Astrocyte (in vitro differentiated cells and primary cell): ENCODE measurements around the gene ZMYND8. TPM values are rescaled to one million over a fixed set of nuclear protein-coding genes. Genes with fewer than 3 reads are reported as not detected.

ENCODE experiments used
- DNase-seq: peaks from one replicate; pipeline ENCODE4 v3.0.0-alpha.2; 2010; ENCODE audit warnings: low read depth
- FAIRE-seq: peaks from 2 replicates; lab custom pipeline; 2011; peaks lifted over from hg19 to GRCh38; lab: Jason Lieb, UNC
- H2AFZ ChIP-seq: 2 replicates; pipeline ENCODE4 v1.6.0; 2012; ENCODE audit warnings: low read depth, low read length, inconsistent platforms
- H3K27ac ChIP-seq: 2 replicates; pipeline ENCODE4 v1.5.1; 2011; ENCODE audit warnings: low read depth, low read length, inconsistent platforms
- H3K27me3 ChIP-seq: 2 replicates; pipeline ENCODE4 v1.6.0; 2011; ENCODE audit warnings: low read length, inconsistent platforms; ENCODE audit not compliant: insufficient read depth
- H3K36me3 ChIP-seq: 2 replicates; pipeline ENCODE4 v1.5.1; 2011; ENCODE audit warnings: low read length, inconsistent platforms; ENCODE audit not compliant: insufficient read depth
- H3K4me1 ChIP-seq: 2 replicates; pipeline ENCODE4 v1.5.1; 2011; ENCODE audit warnings: low read length, inconsistent platforms; ENCODE audit not compliant: insufficient read depth
- H3K4me2 ChIP-seq: 2 replicates; pipeline ENCODE4 v1.6.0; 2012; ENCODE audit warnings: low read length, inconsistent platforms
- H3K4me3 ChIP-seq: 2 replicates; pipeline ENCODE4 v1.5.1; 2011; ENCODE audit warnings: low read depth, mild to moderate bottlenecking, low read length, inconsistent platforms; ENCODE audit not compliant: insufficient read depth
- H3K79me2 ChIP-seq: 2 replicates; pipeline ENCODE4 v1.6.0; 2012; ENCODE audit warnings: mild to moderate bottlenecking, low read length, inconsistent platforms; ENCODE audit not compliant: insufficient read depth
- H3K9ac ChIP-seq: 2 replicates; pipeline ENCODE4 v1.6.0; 2012; ENCODE audit warnings: mild to moderate bottlenecking, low read length, inconsistent platforms
- H3K9me3 ChIP-seq: 2 replicates; pipeline ENCODE4 v1.5.1; 2012; ENCODE audit warnings: low read depth, mild to moderate bottlenecking, low read length, inconsistent platforms; ENCODE audit not compliant: insufficient read depth
- H4K20me1 ChIP-seq: 2 replicates; pipeline ENCODE4 v1.6.0; 2012; ENCODE audit warnings: low read length, inconsistent platforms; ENCODE audit not compliant: insufficient read depth
- H3K27ac Mint-ChIP-seq: one replicate; pipeline ENCODE4 v1.8.0; 2021; ENCODE audit warnings: mild to moderate bottlenecking, mixed read lengths; ENCODE audit not compliant: unreplicated experiment
- H3K27me3 Mint-ChIP-seq: one replicate; pipeline ENCODE4 v1.8.0; 2021; ENCODE audit warnings: low read depth, mixed read lengths; ENCODE audit not compliant: unreplicated experiment
- H3K36me3 Mint-ChIP-seq: one replicate; pipeline ENCODE4 v1.8.0; 2021; ENCODE audit warnings: low read depth, mixed read lengths; ENCODE audit not compliant: unreplicated experiment
- H3K4me1 Mint-ChIP-seq: one replicate; pipeline ENCODE4 v1.8.0; 2021; ENCODE audit warnings: low read depth, mixed read lengths; ENCODE audit not compliant: unreplicated experiment
- H3K4me3 Mint-ChIP-seq: one replicate; pipeline ENCODE4 v1.8.0; 2021; ENCODE audit warnings: mild to moderate bottlenecking, moderate library complexity, mixed read lengths; ENCODE audit not compliant: unreplicated experiment
- H3K9me3 Mint-ChIP-seq: one replicate; pipeline ENCODE4 v1.8.0; 2021; ENCODE audit warnings: mild to moderate bottlenecking, mixed read lengths; ENCODE audit not compliant: unreplicated experiment
- CTCF ChIP-seq: IDR thresholded peaks from 2 replicates; pipeline ENCODE4 v1.5.1; 2011; ENCODE audit warnings: low read depth, mild to moderate bottlenecking, inconsistent platforms, low read length, moderate library complexity; ENCODE audit not compliant: insufficient read depth
- EZH2 ChIP-seq: IDR thresholded peaks from 2 replicates; pipeline ENCODE4 v1.6.1; 2012; ENCODE audit warnings: mild to moderate bottlenecking, low read length, inconsistent platforms; ENCODE audit not compliant: insufficient read depth
- total RNA-seq: library from RNA; stranded (reverse); gene quantifications from 2 replicates; pipeline ENCODE4 v1.2.1, GENCODE V29; 2021

Gene ZMYND8
- total RNA-seq, 1 donor from 2014 or later, result 45.8 TPM

GRCh38 chr20:47292581-47292980, 63.9 kb downstream of the ZMYND8 start:
- Mint-ChIP-seq H3K4me3 (no peak overlapping the region), H3K4me1 (peaks cover 1% of the 10 kb centered on the region)

GRCh38 chr20:47290666-47291430, 65.7 kb downstream of the ZMYND8 start:
- peaks cover 21% of the 10 kb centered on the region for H3K36me3 Mint-ChIP-seq
- peaks cover 50% of the 10 kb centered on the region for H3K36me3 ChIP-seq
- peaks cover 1% of the 10 kb centered on the region for H3K4me1 Mint-ChIP-seq
- H3K27me3 ChIP-seq, result no peaks in the 10 kb centered on the region
- DNase-seq (no peak), FAIRE-seq (no peak)
- TF ChIP-seq EZH2 (no peak), CTCF (no peak)
- no peak overlapping the region for H2AFZ ChIP-seq
- H3K9me3 ChIP-seq, result no peaks in the 10 kb centered on the region
- H3K4me3 ChIP-seq, result no peak overlapping the region
- no peak overlapping the region for H3K27ac ChIP-seq
- no peak overlapping the region for H3K27ac Mint-ChIP-seq
- H4K20me1 ChIP-seq, result no peaks in the 10 kb centered on the region
- H3K9me3 Mint-ChIP-seq, result no peaks in the 10 kb centered on the region
- no peak overlapping the region for H3K9ac ChIP-seq
- H3K4me3 Mint-ChIP-seq, result no peak overlapping the region
- peaks cover 3% of the 10 kb centered on the region for H3K79me2 ChIP-seq
- H3K4me1 ChIP-seq, result peaks cover 4% of the 10 kb centered on the region
- no peaks in the 10 kb centered on the region for H3K27me3 Mint-ChIP-seq
- H3K4me2 ChIP-seq, result no peak overlapping the region

More at GRCh38 chr20:47292581-47292980, 63.9 kb downstream of the ZMYND8 start:
- TF ChIP-seq CTCF (no peak), EZH2 (no peak)
- no peak overlapping the region for H3K4me3 ChIP-seq
- H4K20me1 ChIP-seq, result no peaks in the 10 kb centered on the region
- H3K36me3 ChIP-seq, result peaks cover 51% of the 10 kb centered on the region
- peaks cover 3% of the 10 kb centered on the region for H3K79me2 ChIP-seq
- no peak for DNase-seq
- H3K4me1 ChIP-seq, result peaks cover 9% of the 10 kb centered on the region
- Mint-ChIP-seq H3K9me3 (no peaks in the 10 kb centered on the region), H3K27me3 (no peaks in the 10 kb centered on the region), H3K36me3 (peaks cover 24% of the 10 kb centered on the region), H3K27ac (no peak overlapping the region)
- no peaks in the 10 kb centered on the region for H3K27me3 ChIP-seq
- no peak for FAIRE-seq
- H3K9me3 ChIP-seq, result no peaks in the 10 kb centered on the region
- no peak overlapping the region for H3K4me2 ChIP-seq
- H3K9ac ChIP-seq, result no peak overlapping the region
- no peak overlapping the region for H2AFZ ChIP-seq
- H3K27ac ChIP-seq, result no peak overlapping the region

GRCh38 chr20:47290008-47290407, 66.5 kb downstream of the ZMYND8 start:
- Histone ChIP-seq H3K36me3 (peaks cover 55% of the 10 kb centered on the region), H2AFZ (no peak overlapping the region), H3K79me2 (no peaks in the 10 kb centered on the region), H4K20me1 (no peaks in the 10 kb centered on the region), H3K4me3 (no peak overlapping the region), H3K4me2 (no peak overlapping the region), H3K4me1 (no peaks in the 10 kb centered on the region), H3K27me3 (no peaks in the 10 kb centered on the region), H3K9ac (no peak overlapping the region), H3K27ac (no peak overlapping the region), H3K9me3 (no peaks in the 10 kb centered on the region)
- no peak for FAIRE-seq
- Mint-ChIP-seq H3K4me1 (no peaks in the 10 kb centered on the region), H3K27me3 (no peaks in the 10 kb centered on the region), H3K36me3 (peaks cover 24% of the 10 kb centered on the region), H3K9me3 (no peaks in the 10 kb centered on the region), H3K27ac (no peak overlapping the region), H3K4me3 (no peak overlapping the region)
- DNase-seq, result no peak
- TF ChIP-seq EZH2, result no peak
- no peak for TF ChIP-seq CTCF
